ENCODE data around the gene GATA3. TPM values are rescaled to one million over a fixed set of nuclear protein-coding genes. Genes with fewer than 3 reads are reported as not detected.

GATA3 gene
- total RNA-seq, 1 donor from 2014 or later: 17.6 TPM

- peaks cover 88% of the 10 kb centered on the region for H3K27me3 ChIP-seq (ENCODE audit: insufficient read depth, low read length)
- H4K20me1 ChIP-seq (ENCODE audit: insufficient read depth, low read length): peaks cover 22% of the 10 kb centered on the region
- peaks cover 2% of the 10 kb centered on the region for H3K36me3 Mint-ChIP-seq (ENCODE audit: low read depth, unreplicated experiment)
- peak overlapping the region; percentile 82 for H3K4me2 ChIP-seq (ENCODE audit: low read length)
- no peaks in the 10 kb centered on the region for H3K9me3 Mint-ChIP-seq (ENCODE audit: unreplicated experiment)
- DNase-seq (ENCODE audit: low read depth): no peak
- TF ChIP-seq EZH2 (IDR thresholded peaks at IDR 0.05; ENCODE audit: insufficient read depth, low read length) (peak; percentile 9), CTCF (IDR thresholded peaks at IDR 0.05; ENCODE audit: insufficient read depth, low read depth, low read length) (no peak)
- peaks cover 18% of the 10 kb centered on the region for H3K4me1 ChIP-seq (ENCODE audit: insufficient read depth, low read length)
- H3K27ac ChIP-seq (ENCODE audit: low read depth, low read length): no peak overlapping the region
- H3K27me3 Mint-ChIP-seq (ENCODE audit: low read depth, unreplicated experiment): peaks cover 65% of the 10 kb centered on the region
- no peaks in the 10 kb centered on the region for H3K79me2 ChIP-seq (ENCODE audit: insufficient read depth, low read length)
- H3K36me3 ChIP-seq (ENCODE audit: insufficient read depth, low read length): no peaks in the 10 kb centered on the region
- H3K4me3 Mint-ChIP-seq (ENCODE audit: unreplicated experiment): peak overlapping the region; percentile 73
- no peak overlapping the region for H3K9ac ChIP-seq (ENCODE audit: low read length)
- H3K27ac Mint-ChIP-seq (ENCODE audit: unreplicated experiment): no peak overlapping the region
- no peak overlapping the region for H2AFZ ChIP-seq (ENCODE audit: low read depth, low read length)
- H3K9me3 ChIP-seq (ENCODE audit: insufficient read depth, low read depth, low read length): no peaks in the 10 kb centered on the region
- no peak overlapping the region for H3K4me3 ChIP-seq (ENCODE audit: insufficient read depth, low read depth, low read length)
- H3K4me1 Mint-ChIP-seq (ENCODE audit: low read depth, unreplicated experiment): peaks cover 2% of the 10 kb centered on the region
- no peak for FAIRE-seq
Measured at GRCh38 chr10:8049045-8049864, 5.2 kb upstream of the GATA3 start.

GRCh38 chr10:8049865-8050555, 4.5 kb upstream of the GATA3 start:
- Histone ChIP-seq H3K27ac (ENCODE audit: low read depth, low read length) (no peak overlapping the region), H4K20me1 (ENCODE audit: insufficient read depth, low read length) (peaks cover 22% of the 10 kb centered on the region), H2AFZ (ENCODE audit: low read depth, low read length) (peak overlapping the region; percentile 41), H3K9ac (ENCODE audit: low read length) (no peak overlapping the region), H3K79me2 (ENCODE audit: insufficient read depth, low read length) (no peaks in the 10 kb centered on the region), H3K27me3 (ENCODE audit: insufficient read depth, low read length) (peaks cover 84% of the 10 kb centered on the region), H3K9me3 (ENCODE audit: insufficient read depth, low read depth, low read length) (no peaks in the 10 kb centered on the region), H3K4me2 (ENCODE audit: low read length) (peak overlapping the region; percentile 82), H3K36me3 (ENCODE audit: insufficient read depth, low read length) (no peaks in the 10 kb centered on the region), H3K4me1 (ENCODE audit: insufficient read depth, low read length) (peaks cover 18% of the 10 kb centered on the region), H3K4me3 (ENCODE audit: insufficient read depth, low read depth, low read length) (peak overlapping the region; percentile 46)
- peaks cover 57% of the 10 kb centered on the region for H3K27me3 Mint-ChIP-seq (ENCODE audit: low read depth, unreplicated experiment)
- no peak for FAIRE-seq
- DNase-seq (ENCODE audit: low read depth): no peak
- H3K27ac Mint-ChIP-seq (ENCODE audit: unreplicated experiment): no peak overlapping the region
- peaks cover 2% of the 10 kb centered on the region for H3K4me1 Mint-ChIP-seq (ENCODE audit: low read depth, unreplicated experiment)
- peaks cover 2% of the 10 kb centered on the region for H3K36me3 Mint-ChIP-seq (ENCODE audit: low read depth, unreplicated experiment)
- no peaks in the 10 kb centered on the region for H3K9me3 Mint-ChIP-seq (ENCODE audit: unreplicated experiment)
- peak overlapping the region; percentile 64 for H3K4me3 Mint-ChIP-seq (ENCODE audit: unreplicated experiment)
- TF ChIP-seq CTCF (IDR thresholded peaks at IDR 0.05; ENCODE audit: insufficient read depth, low read depth, low read length) (no peak), EZH2 (IDR thresholded peaks at IDR 0.05; ENCODE audit: insufficient read depth, low read length) (peak; percentile 95)
